Mesenteric fat pad (tissue), 1 donor: ENCODE data around the gene DHRSX. TPM values are rescaled to one million over a fixed set of nuclear protein-coding genes. Genes with fewer than 3 reads are reported as not detected.
"Not testable (repeated sequence)": the region's sequence is repeated elsewhere in the genome, so short reads cannot be mapped to it uniquely, and the experiment has no call there.

Source experiments
- DNase-seq: peaks from one replicate; pipeline ENCODE4 v3.0.0-alpha.2; 2020; ENCODE audit warnings: low spot score
- total RNA-seq: library from RNA; stranded (reverse); fragmentation: NEBNext Ultra II Directional; extraction: Animal tissue kit (Norgen Biotek cat#: 25700); gene quantifications from one replicate; pipeline ENCODE4 v1.2.1, GENCODE V29; 2021
- donor health status: DM: yes; HTN: yes; CAD: no.

DHRSX gene
- total RNA-seq, 1 donor from 2014 or later: 27.0 TPM

GRCh38 chrX:2320580-2321327, 180.0 kb downstream of the DHRSX start:
- DNase-seq: no peak

GRCh38 chrX:2320089-2320488, 180.7 kb downstream of the DHRSX start:
- no peak for DNase-seq

GRCh38 chrX:2318371-2318770, 182.4 kb downstream of the DHRSX start:
- no peak for DNase-seq

GRCh38 chrX:2317527-2318055, 183.2 kb downstream of the DHRSX start:
- no peak for DNase-seq

GRCh38 chrX:2316534-2316933, 184.2 kb downstream of the DHRSX start:
- no peak for DNase-seq

- DNase-seq: no peak
These were observed 185.3 kb downstream of the DHRSX start for GRCh38 chrX:2315434-2315833.

- DNase-seq: no peak
These were observed 185.9 kb downstream of the DHRSX start for GRCh38 chrX:2314831-2315365.

DNA sequence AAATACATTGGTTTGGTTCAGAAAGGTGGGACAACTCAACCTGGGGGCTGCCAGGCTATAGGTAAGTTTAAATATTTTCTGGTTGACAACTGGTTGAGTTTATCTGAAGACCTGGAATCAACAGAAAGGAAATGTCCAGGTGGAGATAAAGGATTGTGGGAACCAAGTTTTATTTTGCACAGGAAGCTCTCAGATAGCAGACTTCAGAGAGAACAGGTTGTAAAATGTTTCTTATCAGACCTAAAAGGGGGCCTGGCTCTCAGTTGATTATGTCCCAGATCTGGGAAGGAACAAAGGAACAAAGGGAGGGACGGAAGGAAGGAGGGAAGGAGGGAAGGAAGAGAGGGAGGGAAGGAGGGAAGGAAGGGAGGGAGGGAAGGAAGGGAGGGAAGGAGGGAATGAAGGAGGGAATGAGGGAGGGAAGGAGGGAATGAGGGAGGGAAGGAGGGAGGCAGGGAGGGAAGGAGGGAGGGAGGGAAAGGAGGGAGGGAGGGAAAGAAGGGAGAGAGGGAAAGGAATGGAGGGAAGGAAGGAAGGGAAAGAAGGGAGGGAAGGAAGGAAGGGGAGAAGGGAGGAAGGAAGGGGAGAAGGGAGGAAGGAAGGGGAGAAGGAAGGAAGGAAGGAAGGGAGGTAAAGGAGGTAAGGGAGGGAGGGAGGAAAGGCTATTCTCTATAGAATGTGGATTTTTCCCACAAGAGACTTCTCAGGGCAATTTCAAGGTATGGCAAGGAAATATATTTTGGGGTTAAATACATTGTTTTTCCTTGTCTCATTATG, 186.7 kb downstream of the DHRSX start:
- DNase-seq: no peak

DNA sequence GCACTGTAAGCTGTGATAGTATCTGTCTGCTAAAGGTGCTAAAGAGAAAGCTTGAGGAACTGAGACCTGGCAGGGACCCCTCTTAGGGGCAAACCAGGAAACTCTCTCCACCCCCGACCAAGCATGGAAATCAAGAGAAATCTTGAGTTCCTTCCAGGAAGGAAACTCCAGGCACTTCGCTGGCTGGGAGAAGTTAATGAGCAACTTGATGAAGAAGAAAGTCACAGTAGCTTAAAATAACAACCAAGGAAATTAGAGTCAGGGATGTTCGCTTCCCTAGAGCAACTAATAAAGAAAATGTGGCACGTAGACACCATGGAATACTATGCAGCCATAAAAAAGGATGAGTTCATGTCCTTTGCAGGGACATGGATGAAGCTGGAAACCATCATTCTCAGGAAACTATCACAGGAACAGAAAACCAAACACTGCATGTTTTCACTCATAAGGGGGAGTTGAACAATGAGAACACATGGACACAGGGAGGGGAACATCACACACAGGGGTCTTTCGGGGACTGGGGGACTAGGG, 188.7 kb downstream of the DHRSX start:
- DNase-seq: not testable (repeated sequence)

DNA sequence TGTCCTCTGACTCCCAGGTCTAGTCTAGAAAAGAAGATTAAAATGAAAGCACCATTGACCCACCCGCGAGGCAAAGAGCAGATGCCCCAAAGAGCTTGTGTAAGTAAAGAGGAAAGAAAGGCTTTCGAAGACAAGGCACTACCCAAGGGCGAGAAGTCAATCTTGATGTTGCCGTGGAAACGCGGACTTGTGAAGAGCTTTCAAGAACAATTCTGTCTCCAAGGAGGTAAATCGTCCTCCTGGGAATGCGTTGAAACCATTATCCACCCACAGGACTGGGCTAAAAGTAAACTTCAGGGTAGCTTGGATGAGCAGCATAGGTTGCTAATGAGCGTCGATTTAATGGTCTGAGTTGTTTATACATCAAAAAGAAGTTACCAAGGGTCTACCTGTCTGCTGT, 189.3 kb downstream of the DHRSX start:
- DNase-seq: no peak

DNA sequence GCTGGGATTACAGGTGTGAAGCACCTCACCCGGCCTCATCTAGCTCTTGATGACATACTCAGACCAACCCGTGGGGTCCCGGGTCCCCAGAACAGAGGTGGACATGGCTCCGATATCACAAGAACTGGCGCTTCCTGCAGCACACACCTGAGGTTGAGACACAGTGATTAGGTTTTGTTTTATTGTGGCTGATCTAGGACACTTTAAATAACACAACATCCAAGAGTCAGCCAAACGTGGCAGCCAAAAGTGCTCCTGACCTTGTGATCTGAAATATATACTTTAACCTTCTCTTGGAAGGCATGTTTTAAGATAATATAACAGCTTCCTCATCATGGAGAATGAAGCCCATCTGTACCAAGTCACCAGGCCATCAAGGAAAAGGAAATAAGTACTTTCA, 198.9 kb downstream of the DHRSX start:
- no peak for DNase-seq

DNA sequence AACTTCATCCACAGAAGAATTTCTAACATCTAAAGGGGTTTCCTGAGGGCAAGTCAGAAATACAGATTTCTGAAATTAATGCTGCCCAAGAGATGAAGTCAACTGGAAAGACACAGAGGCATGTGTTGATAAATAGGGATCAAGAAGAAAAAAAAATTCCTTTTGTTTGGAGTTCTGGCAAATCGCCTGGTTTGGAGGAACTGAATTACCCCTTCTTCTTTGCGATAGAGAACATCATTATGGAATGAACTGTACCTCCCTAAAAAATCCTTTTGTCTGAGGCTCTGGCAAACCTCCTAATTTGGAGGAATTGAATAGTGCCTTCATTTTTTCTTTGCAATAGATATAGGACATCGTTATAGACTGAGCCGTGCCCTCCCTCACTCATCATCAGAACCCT, 200.9 kb downstream of the DHRSX start:
- no peak for DNase-seq

- no peak for DNase-seq
These were observed 214.0 kb downstream of the DHRSX start for GRCh38 chrX:2286731-2287130.

GRCh38 chrX:2284601-2285000, 216.2 kb downstream of the DHRSX start:
- no peak for DNase-seq

- DNase-seq: no peak
These were observed 216.6 kb downstream of the DHRSX start for GRCh38 chrX:2284133-2284532.

DNA sequence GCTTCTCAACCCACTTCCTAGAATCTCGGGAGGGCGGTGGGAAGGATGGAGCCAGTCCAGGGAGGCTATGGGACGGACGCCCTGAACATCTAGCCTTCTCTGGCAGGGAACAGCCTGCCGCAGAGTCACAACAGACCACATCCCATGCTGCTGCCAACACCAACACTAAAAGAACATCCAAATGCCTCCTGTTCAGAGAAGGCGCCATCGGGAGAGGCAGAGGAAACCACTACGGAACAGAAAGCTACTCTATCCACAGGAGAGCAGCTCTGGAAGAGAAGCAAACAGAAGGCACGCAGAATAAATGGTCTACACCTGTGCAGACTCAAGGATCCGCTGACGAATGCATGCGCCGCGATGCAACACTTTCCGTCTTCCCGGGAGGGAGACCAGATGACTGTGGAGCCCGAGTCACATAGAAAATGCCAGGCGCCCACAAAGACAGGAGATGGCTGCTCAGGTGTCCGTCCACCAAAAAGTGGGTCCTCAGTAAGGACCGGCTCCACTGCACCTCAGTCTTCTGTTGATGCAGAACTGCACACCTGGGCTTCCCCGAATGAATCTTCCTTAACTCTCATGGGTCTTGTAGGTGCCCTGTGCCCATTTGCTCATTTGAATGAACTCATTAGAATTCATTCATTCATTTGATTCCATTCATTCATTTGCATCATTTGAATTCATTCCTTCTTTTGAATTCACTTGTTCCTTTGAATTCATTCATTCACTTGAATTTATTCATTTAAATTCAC, 217.5 kb downstream of the DHRSX start:
- no peak for DNase-seq

GRCh38 chrX:2282490-2283090, 218.2 kb downstream of the DHRSX start:
- no peak for DNase-seq

- DNase-seq: no peak
These were observed 228.4 kb downstream of the DHRSX start for GRCh38 chrX:2272337-2272736.

GRCh38 chrX:2271595-2271994, 229.2 kb downstream of the DHRSX start:
- DNase-seq: peak; percentile 68

- peak; percentile 33 for DNase-seq
These were observed 230.0 kb downstream of the DHRSX start for GRCh38 chrX:2270783-2271182.

- peak; percentile 53 for DNase-seq
These were observed 232.9 kb downstream of the DHRSX start for GRCh38 chrX:2267890-2268289.
